Measurements from ENCODE around the gene CCDC57.
"Not testable (repeated sequence)": the region's sequence is repeated elsewhere in the genome, so short reads cannot be mapped to it uniquely, and the experiment has no call there.

CCDC57 gene

DNA sequence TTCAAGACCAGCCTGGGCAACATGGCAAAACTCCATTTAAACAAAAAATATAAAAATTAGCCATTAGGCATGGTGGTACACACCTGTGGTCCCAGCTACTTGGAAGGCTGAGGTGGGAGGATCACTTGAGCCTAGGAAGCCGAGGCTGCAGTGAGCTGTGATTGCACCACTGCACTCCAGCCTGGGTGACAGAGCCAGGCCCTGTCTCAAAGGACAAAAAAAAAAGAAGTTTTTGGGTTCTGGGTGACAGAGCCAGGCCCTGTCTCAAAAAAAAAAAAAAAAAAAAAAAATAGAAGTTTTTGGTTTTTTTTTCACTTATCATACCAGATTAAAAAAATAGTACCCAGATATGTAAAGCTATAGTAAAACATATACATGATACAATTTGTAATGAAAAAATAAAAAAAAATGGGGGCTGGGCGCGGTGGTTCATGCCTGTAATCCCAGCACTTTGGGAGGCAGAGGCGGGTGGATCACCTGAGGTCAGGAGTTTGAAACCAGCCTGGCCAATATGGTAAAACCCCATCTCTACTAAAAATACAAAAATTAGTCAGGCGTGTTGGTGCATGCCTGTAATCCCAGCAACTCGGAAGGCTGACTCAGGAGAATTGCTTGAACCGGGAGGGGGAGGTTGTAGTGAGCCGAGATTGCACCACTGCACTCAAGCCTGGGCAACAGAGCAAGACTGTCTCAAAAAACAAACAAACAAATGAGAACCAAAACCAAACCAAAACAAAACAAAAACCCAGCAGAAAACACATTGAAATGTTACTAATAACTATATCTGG lies 79.3 kb downstream of the CCDC57 start:
- CTCF ChIA-PET, H3K4me3 Mint-ChIP-seq: not testable (repeated sequence)

GRCh38 chr17:82129095-82129494 lies 83.5 kb downstream of the CCDC57 start:
- H3K4me3 Mint-ChIP-seq, result no peak overlapping the region

More for the DNA sequence above, 79.3 kb downstream of the CCDC57 start:
- DNase-seq, H3K27ac Mint-ChIP-seq, H3K36me3 Mint-ChIP-seq, H3K27me3 Mint-ChIP-seq, H3K9me3 Mint-ChIP-seq: not testable (repeated sequence)
- peaks cover 11% of the 10 kb centered on the region for H3K4me1 Mint-ChIP-seq

DNA sequence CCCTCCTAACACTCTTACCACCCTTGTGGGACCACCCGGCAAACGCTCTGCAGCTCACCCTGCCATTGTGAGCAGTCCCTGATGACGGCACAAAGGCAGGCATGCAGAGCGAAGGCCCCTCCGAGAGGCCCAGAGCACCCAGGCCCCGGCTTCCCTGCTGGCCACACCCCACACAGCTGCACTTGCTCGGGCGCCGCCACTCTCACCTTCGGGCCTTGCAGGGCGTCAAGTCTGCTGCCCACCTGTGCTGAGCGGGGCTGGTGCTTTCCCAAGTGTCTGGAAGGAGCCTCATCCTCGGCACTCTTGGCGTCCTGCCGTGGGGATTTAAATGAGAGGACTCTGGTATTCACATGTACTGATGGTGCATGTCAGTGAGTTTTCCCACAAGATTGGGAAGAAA lies 84.4 kb downstream of the CCDC57 start:
- Mint-ChIP-seq H3K4me1 (peaks cover 59% of the 10 kb centered on the region), H3K36me3 (peaks cover 11% of the 10 kb centered on the region), H3K27me3 (no peaks in the 10 kb centered on the region), H3K27ac (peak overlapping the region; percentile 100), H3K9me3 (no peaks in the 10 kb centered on the region), H3K4me3 (no peak overlapping the region)
- CTCF ChIA-PET, result interaction anchor here (1.9 to 2.0 kb wide), 2 partner anchors 26 to 91 kb away, joined by 5 to 6 read pairs; partner anchors contain the start of gene DCXR
- DNase-seq, result no peak

More at GRCh38 chr17:82129095-82129494, 83.5 kb downstream of the CCDC57 start:
- Mint-ChIP-seq H3K4me1 (peaks cover 53% of the 10 kb centered on the region), H3K27ac (peak overlapping the region; percentile 100), H3K36me3 (peaks cover 5% of the 10 kb centered on the region), H3K9me3 (no peaks in the 10 kb centered on the region), H3K27me3 (no peaks in the 10 kb centered on the region)
- CTCF ChIA-PET, result no interaction called here
- no peak for DNase-seq

GRCh38 chr17:82127704-82128103 lies 84.9 kb downstream of the CCDC57 start:
- CTCF ChIA-PET, result interaction anchor here (1.4 to 2.0 kb wide), 3 partner anchors 27 to 90 kb away, joined by 4 to 6 read pairs (median 5); partner anchors contain the start of gene DCXR
- Mint-ChIP-seq H3K4me1 (peaks cover 62% of the 10 kb centered on the region), H3K27me3 (no peaks in the 10 kb centered on the region), H3K36me3 (peaks cover 13% of the 10 kb centered on the region), H3K9me3 (no peaks in the 10 kb centered on the region), H3K27ac (peak overlapping the region; percentile 100), H3K4me3 (peak overlapping the region; percentile 63)
- DNase-seq, result peak; percentile 48

DNA sequence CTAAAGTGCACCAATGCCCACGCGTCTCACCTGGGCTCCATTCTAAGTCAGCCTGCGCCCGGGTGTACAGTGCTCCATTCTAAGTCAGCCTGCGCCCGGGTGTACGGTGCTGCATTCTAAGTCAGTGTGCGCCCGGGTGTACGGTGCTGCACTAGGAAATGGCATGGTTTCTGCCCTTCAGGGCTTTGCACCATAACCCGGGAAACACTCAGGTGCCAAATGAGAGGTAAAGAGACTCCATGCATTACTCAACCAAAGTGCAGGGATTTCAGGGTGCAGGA lies 85.4 kb downstream of the CCDC57 start:
- peaks cover 66% of the 10 kb centered on the region for H3K4me1 Mint-ChIP-seq
- H3K9me3 Mint-ChIP-seq, result no peaks in the 10 kb centered on the region
- peak overlapping the region; percentile 100 for H3K27ac Mint-ChIP-seq
- peaks cover 15% of the 10 kb centered on the region for H3K36me3 Mint-ChIP-seq
- H3K4me3 Mint-ChIP-seq, result peak overlapping the region; percentile 63
- no peak for DNase-seq
- H3K27me3 Mint-ChIP-seq, result no peaks in the 10 kb centered on the region
- CTCF ChIA-PET, result interaction anchor here (0.6 to 2.0 kb wide), 6 partner anchors 19 to 190 kb away, joined by 3 to 6 read pairs (median 4); partner anchors contain the start of genes CD7 and DCXR

GRCh38 chr17:82126556-82127314 lies 85.9 kb downstream of the CCDC57 start:
- CTCF ChIA-PET, result interaction anchor here (0.6 to 2.0 kb wide), 6 partner anchors 18 to 191 kb away, joined by 3 to 6 read pairs (median 4); partner anchors contain the start of genes CD7 and DCXR
- peaks cover 71% of the 10 kb centered on the region for H3K4me1 Mint-ChIP-seq

GRCh38 chr17:82124101-82124500 lies 88.5 kb downstream of the CCDC57 start:
- peaks cover 15% of the 10 kb centered on the region for H3K36me3 Mint-ChIP-seq
- no peaks in the 10 kb centered on the region for H3K27me3 Mint-ChIP-seq
- peaks cover 83% of the 10 kb centered on the region for H3K4me1 Mint-ChIP-seq
- H3K27ac Mint-ChIP-seq, result peak overlapping the region; percentile 75
- CTCF ChIA-PET, result no interaction called here
- no peaks in the 10 kb centered on the region for H3K9me3 Mint-ChIP-seq
- H3K4me3 Mint-ChIP-seq, result no peak overlapping the region
- DNase-seq, result no peak

More at GRCh38 chr17:82126556-82127314, 85.9 kb downstream of the CCDC57 start:
- Mint-ChIP-seq H3K27ac (peak overlapping the region; percentile 100), H3K4me3 (peak overlapping the region; percentile 63), H3K9me3 (no peaks in the 10 kb centered on the region), H3K27me3 (no peaks in the 10 kb centered on the region), H3K36me3 (peaks cover 15% of the 10 kb centered on the region)
- peak; percentile 95 for DNase-seq

DNA sequence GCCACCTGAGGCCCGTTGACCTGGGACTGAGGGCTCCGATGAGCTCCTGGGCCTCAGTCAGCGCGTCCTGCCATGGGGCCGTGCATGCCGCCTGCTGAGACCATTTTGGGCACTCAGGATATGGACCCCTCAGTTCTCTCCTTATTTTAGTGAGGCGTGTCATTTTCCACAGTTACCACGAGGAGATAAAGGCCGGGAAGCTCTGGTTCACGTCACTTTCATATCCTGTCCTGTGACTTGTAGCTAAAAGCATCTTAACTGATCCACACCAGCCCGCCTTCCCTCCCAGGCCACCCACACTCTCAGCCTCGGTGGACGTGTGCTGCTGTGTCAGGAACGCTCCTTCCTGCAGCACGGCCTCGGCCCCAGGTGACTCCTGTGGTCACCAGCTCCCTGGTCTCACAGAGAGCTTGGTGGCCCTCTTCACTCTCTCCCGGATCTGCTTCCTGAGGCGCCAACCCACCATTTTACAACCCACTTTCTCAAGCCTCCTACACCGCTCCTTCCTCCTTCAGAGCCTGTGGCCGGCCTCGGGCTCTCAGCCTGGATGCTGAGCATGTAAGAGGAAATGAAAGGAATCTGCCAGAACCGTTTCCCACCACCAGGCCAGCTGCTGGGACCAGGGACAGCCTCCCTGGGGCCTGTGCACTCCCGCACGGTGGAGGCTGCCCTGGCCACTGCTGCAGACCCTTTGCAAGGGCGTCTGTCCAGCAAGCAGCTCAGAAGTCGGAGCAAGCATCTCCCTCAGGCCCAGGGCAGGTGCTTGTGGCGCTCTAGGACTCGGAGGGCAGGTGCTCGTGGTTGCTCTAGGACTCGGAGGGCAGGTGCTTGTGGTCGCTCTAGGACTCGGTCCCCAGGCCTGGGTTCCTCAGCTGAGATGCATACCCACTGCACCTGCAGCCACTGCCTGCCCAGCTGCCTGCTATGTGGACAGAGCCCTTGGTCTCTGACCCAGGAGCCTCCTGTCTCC lies 90.7 kb downstream of the CCDC57 start:
- Mint-ChIP-seq H3K4me3 (no peak overlapping the region), H3K36me3 (peaks cover 14% of the 10 kb centered on the region), H3K27me3 (no peaks in the 10 kb centered on the region), H3K9me3 (no peaks in the 10 kb centered on the region), H3K27ac (peak overlapping the region; percentile 39), H3K4me1 (peaks cover 64% of the 10 kb centered on the region)
- DNase-seq, result no peak
- CTCF ChIA-PET, result interaction anchor here (0.5 to 3.0 kb wide), 5 partner anchors 30 to 334 kb away, joined by 3 to 17 read pairs (median 3); partner anchors contain the start of gene DCXR

DNA sequence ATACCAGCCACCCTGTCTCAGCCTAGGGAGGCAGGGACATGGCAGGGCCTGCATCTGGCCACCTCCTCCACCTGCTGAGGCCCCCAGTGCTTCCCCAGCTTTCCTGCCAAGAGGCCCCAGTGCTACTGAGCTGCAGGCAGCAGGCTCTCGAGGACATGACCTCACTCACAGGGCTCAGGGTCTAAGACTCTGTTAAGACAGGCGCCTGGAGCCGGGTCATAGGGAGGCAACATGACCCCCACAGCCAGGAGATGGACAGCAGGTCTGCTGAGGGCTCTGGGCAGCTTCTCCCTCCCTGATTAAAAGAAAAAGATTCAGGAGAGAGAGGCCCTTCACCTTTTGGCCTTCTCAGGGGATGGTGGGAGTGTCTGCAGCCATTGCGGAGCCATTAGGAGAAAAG lies 91.4 kb downstream of the CCDC57 start:
- Mint-ChIP-seq H3K9me3 (no peaks in the 10 kb centered on the region), H3K27ac (no peak overlapping the region), H3K27me3 (no peaks in the 10 kb centered on the region), H3K4me1 (peaks cover 57% of the 10 kb centered on the region), H3K36me3 (peaks cover 14% of the 10 kb centered on the region), H3K4me3 (no peak overlapping the region)
- no peak for DNase-seq
- CTCF ChIA-PET, result interaction anchor here (0.9 to 3.0 kb wide), 4 partner anchors 30 to 83 kb away, joined by 3 to 17 read pairs (median 4); partner anchors contain the start of gene DCXR

DNA sequence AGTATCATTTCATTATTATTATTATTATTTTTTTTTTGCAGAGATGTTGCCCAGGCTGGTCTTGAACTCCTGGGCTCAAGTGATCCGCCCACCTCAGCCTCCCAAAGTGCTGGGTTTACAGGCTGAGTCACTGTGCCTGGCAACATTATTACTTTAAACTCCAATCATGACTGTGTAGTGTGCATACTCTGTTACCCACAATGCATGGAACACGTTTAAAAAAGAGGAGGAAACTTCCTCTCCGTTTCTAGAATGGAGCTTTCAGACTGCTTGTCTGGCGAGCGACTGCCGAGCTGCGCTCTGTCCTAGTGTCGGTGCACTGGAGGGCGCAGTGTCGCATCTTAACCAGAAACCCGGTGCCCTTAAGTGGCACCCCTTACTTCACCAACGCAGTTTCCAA lies 92.5 kb downstream of the CCDC57 start:
- Mint-ChIP-seq H3K4me1 (peaks cover 47% of the 10 kb centered on the region), H3K9me3 (no peaks in the 10 kb centered on the region), H3K27ac (peak overlapping the region; percentile 81), H3K4me3 (no peak overlapping the region), H3K36me3 (peaks cover 14% of the 10 kb centered on the region), H3K27me3 (no peaks in the 10 kb centered on the region)
- peak; percentile 57 for DNase-seq
- CTCF ChIA-PET, result interaction anchor here (1.4 to 3.0 kb wide), 2 partner anchors 35 to 81 kb away, joined by 4 to 17 read pairs; no protein-coding TSS in a partner anchor

DNA sequence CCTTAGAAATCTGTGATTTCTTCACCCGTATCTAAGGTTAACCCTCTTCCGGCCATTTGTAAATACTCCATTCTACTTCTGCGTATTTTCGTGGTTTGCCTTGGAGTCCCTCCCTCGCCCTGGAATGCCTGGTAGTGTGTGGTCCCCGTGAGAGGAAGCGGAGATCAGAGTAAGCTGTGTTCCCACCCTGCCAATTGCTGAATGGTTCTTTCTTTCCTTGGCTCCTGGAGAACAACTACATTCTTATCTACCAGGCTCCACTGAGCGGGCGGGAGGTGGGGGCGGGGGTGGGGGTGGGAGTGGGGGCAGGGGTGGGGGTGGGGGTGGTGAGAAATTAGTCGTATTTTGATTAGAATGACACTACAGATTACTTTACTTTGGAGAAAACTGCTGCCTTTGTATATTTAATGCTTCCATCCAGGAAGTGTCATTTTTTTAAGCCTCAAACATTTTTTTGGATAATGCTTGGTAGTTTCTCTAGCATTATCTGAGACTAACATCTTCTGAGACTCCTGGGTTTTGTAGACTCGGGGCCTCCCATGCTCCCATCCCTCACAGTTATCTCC lies 93.7 kb downstream of the CCDC57 start:
- Mint-ChIP-seq H3K4me1 (peaks cover 35% of the 10 kb centered on the region), H3K27me3 (no peaks in the 10 kb centered on the region), H3K36me3 (peaks cover 8% of the 10 kb centered on the region), H3K27ac (no peak overlapping the region), H3K9me3 (no peaks in the 10 kb centered on the region), H3K4me3 (no peak overlapping the region)
- CTCF ChIA-PET, result no interaction called here
- DNase-seq, result no peak

- H3K4me1 Mint-ChIP-seq, result peaks cover 31% of the 10 kb centered on the region
- CTCF ChIA-PET, result no interaction called here
These were observed 94.4 kb downstream of the CCDC57 start for GRCh38 chr17:82118168-82118814.

More at GRCh38 chr17:82118168-82118814, 94.4 kb downstream of the CCDC57 start:
- H3K4me3 Mint-ChIP-seq, result no peak overlapping the region
- no peaks in the 10 kb centered on the region for H3K9me3 Mint-ChIP-seq
- no peak for DNase-seq
- no peaks in the 10 kb centered on the region for H3K27me3 Mint-ChIP-seq
- H3K36me3 Mint-ChIP-seq, result peaks cover 4% of the 10 kb centered on the region
- no peak overlapping the region for H3K27ac Mint-ChIP-seq
